Measurements from ENCODE around the gene UGT1A4.

DNA sequence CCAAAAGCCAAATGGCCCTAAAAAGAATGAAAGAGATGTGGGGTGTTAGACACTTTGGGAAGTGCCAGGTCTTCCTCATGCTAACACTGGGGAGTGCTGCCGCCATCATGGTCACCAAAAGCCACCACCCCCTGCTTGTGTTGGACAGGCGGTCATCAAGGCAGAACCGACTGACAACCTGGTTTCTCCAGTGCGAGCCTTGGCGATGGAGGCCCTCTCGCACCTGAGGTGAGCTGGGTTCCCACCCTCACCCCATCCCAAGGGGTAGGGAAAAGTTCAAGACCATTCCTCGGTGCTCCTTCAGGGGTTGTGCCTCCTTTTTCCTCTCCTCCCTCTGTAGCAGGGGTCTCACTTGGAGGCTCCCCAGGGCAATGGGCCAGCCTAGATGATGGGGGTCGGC is 93.2 kb downstream of the UGT1A4 start:
- no peak for TF ChIP-seq POLR2AphosphoS5 (IDR thresholded peaks at IDR 0.05)
- TF ChIP-seq, protein P1, sequence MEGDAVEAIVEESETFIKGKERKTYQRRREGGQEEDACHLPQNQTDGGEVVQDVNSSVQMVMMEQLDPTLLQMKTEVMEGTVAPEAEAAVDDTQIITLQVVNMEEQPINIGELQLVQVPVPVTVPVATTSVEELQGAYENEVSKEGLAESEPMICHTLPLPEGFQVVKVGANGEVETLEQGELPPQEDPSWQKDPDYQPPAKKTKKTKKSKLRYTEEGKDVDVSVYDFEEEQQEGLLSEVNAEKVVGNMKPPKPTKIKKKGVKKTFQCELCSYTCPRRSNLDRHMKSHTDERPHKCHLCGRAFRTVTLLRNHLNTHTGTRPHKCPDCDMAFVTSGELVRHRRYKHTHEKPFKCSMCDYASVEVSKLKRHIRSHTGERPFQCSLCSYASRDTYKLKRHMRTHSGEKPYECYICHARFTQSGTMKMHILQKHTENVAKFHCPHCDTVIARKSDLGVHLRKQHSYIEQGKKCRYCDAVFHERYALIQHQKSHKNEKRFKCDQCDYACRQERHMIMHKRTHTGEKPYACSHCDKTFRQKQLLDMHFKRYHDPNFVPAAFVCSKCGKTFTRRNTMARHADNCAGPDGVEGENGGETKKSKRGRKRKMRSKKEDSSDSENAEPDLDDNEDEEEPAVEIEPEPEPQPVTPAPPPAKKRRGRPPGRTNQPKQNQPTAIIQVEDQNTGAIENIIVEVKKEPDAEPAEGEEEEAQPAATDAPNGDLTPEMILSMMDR (IDR thresholded peaks at IDR 0.05) = no peak
- TF ChIP-seq EP300 (IDR thresholded peaks at IDR 0.05) = no peak

Data from stomach (tissue), 4 donors.